Muscle layer of duodenum (tissue), 2 donors: ENCODE results near the gene HOXB2.
A peak's percentile ranks its signal among the peaks of the same experiment; 100 is the strongest.

Source experiments
- H3K27ac ChIP-seq: one replicate; pipeline ENCODE4 v1.7.0; 2013; ENCODE audit warnings: mild to moderate bottlenecking, low read length
- H3K27me3 ChIP-seq: one replicate; pipeline ENCODE4 v1.7.0; 2013; ENCODE audit warnings: low read depth, mild to moderate bottlenecking, control low read depth, low read length
- H3K36me3 ChIP-seq, 2 donors: one replicate each; pipeline ENCODE4 v1.7.0; 2013; ENCODE audit warnings: low read length in 2 of 2, control low read depth in 1 of 2, mild to moderate bottlenecking in 1 of 2; ENCODE audit not compliant: insufficient read depth in 2 of 2, control insufficient read depth in 1 of 2
- H3K4me1 ChIP-seq, 2 donors: one replicate each; pipeline ENCODE4 v1.7.0; 2013; ENCODE audit warnings: low read length in 2 of 2, mild to moderate bottlenecking in 2 of 2, control low read depth in 1 of 2, moderate library complexity in 1 of 2; ENCODE audit not compliant: insufficient read depth in 2 of 2, control insufficient read depth in 1 of 2
- H3K4me3 ChIP-seq, 2 donors: one replicate each; pipeline ENCODE4 v1.7.0; 2013; ENCODE audit warnings: low read length in 2 of 2, low read depth in 1 of 2, mild to moderate bottlenecking in 1 of 2
- H3K9me3 ChIP-seq, 2 donors: one replicate each; pipeline ENCODE4 v1.7.0; 2013; ENCODE audit warnings: low read length in 2 of 2, control low read depth in 1 of 2, mild to moderate bottlenecking in 1 of 2; ENCODE audit not compliant: control insufficient read depth in 1 of 2
- donor health status: healthy.

The HOXB2 gene

DNA sequence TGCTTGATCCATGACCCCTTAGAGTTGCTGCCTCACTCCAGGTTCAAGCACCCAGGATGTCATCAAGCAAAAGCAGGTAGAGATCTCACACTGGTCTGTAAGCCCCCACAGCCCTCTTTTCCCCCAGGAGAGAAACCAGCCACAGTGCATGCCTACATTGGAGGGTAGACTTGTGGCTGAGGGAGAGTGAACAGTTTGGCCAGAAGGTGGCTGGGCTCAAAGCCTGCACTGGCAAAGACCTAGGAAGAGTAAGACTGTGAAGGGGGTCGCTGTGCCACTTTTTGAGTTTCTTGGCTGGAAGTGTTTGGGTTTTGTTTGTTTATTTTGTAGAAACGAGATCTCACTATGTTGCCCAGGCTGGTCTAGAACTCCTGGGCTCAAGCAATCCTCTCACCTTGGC lies 42.6 kb downstream of the HOXB2 start:
- H3K27me3 ChIP-seq: no peaks in the 10 kb centered on the region
- H3K36me3 ChIP-seq: no peaks in the 10 kb centered on the region
- H3K4me1 ChIP-seq: peaks cover 4 to 50% of the 10 kb centered on the region in 2 donors
- H3K27ac ChIP-seq: no peak overlapping the region
- H3K4me3 ChIP-seq: no peak overlapping the region
- no peaks in the 10 kb centered on the region for H3K9me3 ChIP-seq

DNA sequence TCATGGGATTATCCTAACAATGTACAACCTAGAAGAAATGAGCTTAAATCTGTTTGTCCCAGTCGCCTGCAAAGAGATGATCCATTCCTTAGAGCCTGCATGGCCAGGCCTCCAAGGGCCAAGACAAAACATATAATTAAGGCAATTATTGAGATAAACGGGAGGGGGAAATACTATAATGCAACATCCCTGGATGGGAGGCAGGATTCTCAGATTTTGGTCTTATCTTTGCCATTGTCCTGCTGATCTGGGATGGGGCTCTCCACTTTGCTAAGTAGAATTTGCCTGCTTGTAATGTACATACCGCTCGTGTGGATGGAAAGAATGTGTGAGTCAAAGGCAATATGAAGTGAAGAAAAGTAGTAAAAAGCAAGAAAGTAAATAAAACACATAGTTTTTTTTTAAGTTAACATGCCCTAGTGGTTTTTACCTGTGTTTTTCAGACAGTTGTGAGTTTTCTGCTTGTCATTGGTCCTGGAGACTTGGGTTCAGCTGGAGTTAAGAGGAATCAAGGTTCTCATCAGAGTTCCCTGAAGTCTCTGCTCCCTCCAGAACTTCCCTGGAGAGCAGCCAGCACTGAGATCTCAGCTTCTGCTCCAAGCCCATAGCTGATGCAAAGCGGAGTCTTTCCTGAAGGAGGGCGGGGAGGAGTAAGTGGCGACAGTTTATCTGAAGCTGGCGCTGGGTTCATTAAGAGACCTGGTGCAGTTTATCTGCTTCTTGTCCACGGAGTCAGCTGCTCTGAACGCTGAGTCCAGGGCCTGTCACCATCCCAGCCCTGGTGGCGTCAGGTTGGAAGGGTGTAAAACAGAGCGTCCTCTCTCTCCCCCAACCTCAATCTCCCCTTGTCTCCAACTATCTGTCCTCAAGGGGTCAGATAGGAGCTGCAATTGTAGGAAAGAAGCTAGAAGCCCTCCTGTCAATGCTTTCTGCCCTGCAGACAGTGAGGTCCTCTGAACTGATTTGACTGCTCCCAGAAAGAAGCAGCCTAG lies 44.2 kb downstream of the HOXB2 start:
- Histone ChIP-seq H3K36me3 (no peaks in the 10 kb centered on the region), H3K27ac (peak overlapping the region; percentile 47), H3K9me3 (no peaks in the 10 kb centered on the region), H3K27me3 (no peaks in the 10 kb centered on the region), H3K4me3 (no peak overlapping the region), H3K4me1 (peaks cover 4 to 46% of the 10 kb centered on the region in 2 donors)

DNA sequence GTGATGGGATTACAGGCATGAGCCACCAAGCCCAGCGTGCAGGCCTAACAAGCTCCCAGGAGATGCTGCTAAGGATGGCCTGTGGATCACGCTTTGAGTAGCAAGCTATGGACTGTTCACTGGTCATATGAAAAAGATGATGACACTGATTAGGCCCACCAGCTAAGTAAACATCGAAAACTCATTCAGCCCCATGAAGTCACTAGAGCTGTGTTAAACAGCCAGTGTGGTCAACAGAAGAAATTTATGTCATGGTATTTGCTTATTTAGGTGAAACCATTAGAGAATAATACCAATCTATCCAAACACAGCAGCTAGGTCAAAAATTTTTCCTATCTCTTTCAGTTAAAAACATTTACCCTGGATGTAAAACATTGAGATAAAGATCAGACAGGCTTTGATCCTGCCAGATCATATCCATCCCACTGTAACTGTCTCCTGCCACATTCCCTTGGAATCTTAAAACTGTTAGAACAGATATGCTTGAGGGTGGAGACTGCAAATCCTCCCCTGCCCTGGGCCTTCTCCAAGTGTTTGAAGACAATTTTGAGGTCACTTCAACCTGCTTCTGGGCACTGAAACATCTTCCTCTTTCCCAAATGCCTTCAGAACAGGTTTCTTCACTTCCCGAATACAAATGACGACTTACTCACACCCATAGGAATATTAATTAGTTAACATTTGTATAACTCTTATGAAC lies 45.0 kb downstream of the HOXB2 start:
- peaks cover 4 to 37% of the 10 kb centered on the region in 2 donors for H3K4me1 ChIP-seq
- H3K27ac ChIP-seq: peak overlapping the region; percentile 47
- no peaks in the 10 kb centered on the region for H3K36me3 ChIP-seq
- no peaks in the 10 kb centered on the region for H3K9me3 ChIP-seq
- no peak overlapping the region for H3K4me3 ChIP-seq
- H3K27me3 ChIP-seq: no peaks in the 10 kb centered on the region

DNA sequence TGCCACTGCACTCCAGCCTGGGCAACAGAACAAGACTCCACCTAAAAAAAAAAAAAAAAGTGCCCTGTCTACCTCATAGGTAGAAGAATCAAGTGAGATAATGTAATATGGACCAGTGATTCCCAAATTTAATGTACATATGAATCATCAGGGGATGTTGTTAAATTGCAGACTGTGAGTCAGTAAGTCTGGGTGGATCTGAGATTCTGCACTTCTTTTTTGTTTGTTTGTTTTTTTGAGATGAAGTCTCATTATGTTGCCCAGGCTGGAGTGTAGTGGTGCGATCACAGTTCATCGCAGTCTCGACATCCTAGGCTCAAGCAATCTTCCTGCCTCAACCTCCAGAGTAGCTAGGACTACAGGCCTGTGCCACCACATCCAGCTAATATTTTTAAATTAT lies 45.7 kb downstream of the HOXB2 start:
- Histone ChIP-seq H3K36me3 (no peaks in the 10 kb centered on the region), H3K4me1 (peaks cover 5 to 36% of the 10 kb centered on the region in 2 donors), H3K4me3 (no peak overlapping the region), H3K9me3 (no peaks in the 10 kb centered on the region), H3K27me3 (no peaks in the 10 kb centered on the region), H3K27ac (no peak overlapping the region)

DNA sequence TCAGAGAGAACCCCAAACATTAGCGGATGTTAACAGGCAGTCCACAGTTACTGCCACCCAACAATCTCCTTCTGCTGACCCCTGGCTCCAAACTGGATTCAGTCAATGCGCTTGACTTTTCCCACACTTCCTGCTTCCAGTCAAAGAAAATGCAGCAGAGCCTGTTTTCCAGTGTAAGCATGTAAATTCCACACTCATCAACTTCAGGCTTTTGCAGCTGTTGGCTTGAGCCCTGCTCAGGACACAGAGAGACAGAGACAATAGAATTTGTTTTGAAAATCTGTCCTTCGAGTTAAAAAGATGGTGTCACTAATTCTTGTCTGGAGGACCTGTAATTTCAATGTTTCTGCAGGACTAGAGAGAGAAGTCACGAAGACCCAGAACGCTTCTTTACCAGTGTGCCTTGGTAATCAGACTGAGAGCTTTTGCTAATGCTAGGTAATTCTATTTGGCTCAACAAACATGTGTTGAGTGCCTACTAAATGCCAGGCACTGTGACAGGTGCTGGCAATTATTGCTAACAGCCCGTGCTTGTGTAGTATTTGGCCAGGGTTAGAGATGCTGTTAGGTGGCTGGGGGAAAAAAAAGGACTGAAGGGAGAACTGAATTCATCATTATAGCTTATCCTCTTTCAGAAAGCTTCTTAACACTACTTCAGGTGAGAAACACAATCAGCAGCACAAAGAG lies 46.6 kb downstream of the HOXB2 start:
- H3K4me3 ChIP-seq: no peak overlapping the region
- no peaks in the 10 kb centered on the region for H3K27me3 ChIP-seq
- H3K9me3 ChIP-seq: no peaks in the 10 kb centered on the region
- H3K27ac ChIP-seq: no peak overlapping the region
- H3K4me1 ChIP-seq: peaks cover 7 to 32% of the 10 kb centered on the region in 2 donors
- H3K36me3 ChIP-seq: no peaks in the 10 kb centered on the region

DNA sequence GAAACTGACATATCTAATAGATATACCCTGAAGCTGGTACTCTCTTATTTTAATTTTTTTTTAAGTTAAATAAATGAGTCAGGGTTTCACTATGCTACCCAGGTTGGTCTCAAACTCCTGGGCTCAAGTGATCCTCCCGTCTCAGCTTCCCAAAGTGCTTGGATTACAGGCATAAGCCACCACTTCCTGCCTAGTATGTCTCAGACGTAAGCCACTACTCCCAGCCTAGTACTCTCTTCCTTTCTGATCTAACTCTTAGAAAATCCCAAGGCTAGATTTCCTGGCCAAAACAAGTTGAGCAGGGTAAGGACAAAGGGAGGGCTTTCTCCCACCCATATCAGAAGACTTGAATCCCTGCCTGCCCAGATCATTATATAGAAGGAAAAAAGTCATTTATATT lies 47.8 kb downstream of the HOXB2 start:
- Histone ChIP-seq H3K27me3 (no peaks in the 10 kb centered on the region), H3K36me3 (no peaks in the 10 kb centered on the region), H3K27ac (no peak overlapping the region), H3K4me1 (peaks cover 7 to 32% of the 10 kb centered on the region in 2 donors), H3K9me3 (no peaks in the 10 kb centered on the region), H3K4me3 (no peak overlapping the region)

DNA sequence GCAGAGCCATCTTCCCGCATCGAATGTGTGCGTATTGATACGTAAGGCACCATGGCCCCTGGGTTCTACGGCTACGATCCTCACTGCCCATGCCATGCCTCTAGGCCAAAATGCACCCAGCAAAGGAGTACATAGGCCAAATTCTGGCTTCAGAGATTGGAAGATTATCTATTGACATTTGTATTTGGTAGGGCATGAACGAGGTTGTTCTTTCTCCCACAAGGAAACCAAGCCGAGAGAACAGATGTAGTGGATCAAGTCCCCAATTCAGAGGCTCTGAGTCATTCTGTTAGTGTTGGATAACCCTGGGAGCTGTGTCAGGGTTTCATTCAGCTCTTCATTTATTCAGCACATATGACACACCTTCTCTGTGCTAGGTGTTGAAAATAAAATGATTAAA lies 50.6 kb downstream of the HOXB2 start:
- no peaks in the 10 kb centered on the region for H3K27me3 ChIP-seq

More for the DNA sequence above, 50.6 kb downstream of the HOXB2 start:
- Histone ChIP-seq H3K9me3 (no peaks in the 10 kb centered on the region), H3K4me1 (peaks cover 4 to 21% of the 10 kb centered on the region in 2 donors), H3K27ac (peak overlapping the region; percentile 23), H3K4me3 (no peak overlapping the region), H3K36me3 (no peaks in the 10 kb centered on the region)
